H9 (cell line): Measurements from ENCODE around the gene THEMIS. TPM values are rescaled to one million over a fixed set of nuclear protein-coding genes. Genes with fewer than 3 reads are reported as not detected.

Source experiments
- DNase-seq: peaks from one replicate; pipeline ENCODE4 v3.0.0-alpha.2; 2017
- H2AFZ ChIP-seq: one replicate; pipeline ENCODE4 v1.6.1; 2013; ENCODE audit warnings: mild to moderate bottlenecking, low read length, control low read depth, moderate library complexity
- H2AK5ac ChIP-seq: 2 replicates; pipeline ENCODE4 v1.6.1; 2013; ENCODE audit warnings: low read length, control low read depth, mixed read lengths; ENCODE audit not compliant: insufficient read length
- H2BK120ac ChIP-seq: one replicate; pipeline ENCODE4 v1.6.1; 2013; ENCODE audit warnings: low read depth, mild to moderate bottlenecking, low read length, control low read depth, inconsistent platforms; ENCODE audit not compliant: poor library complexity, severe bottlenecking
- H2BK12ac ChIP-seq: 2 replicates; pipeline ENCODE4 v1.6.1; 2013; ENCODE audit warnings: low read length, control low read depth, mixed read lengths, low read depth; ENCODE audit not compliant: insufficient read length
- H2BK15ac ChIP-seq: 2 replicates; pipeline ENCODE4 v1.6.1; 2013; ENCODE audit warnings: low read depth, low read length, control low read depth
- H2BK20ac ChIP-seq: one replicate; pipeline ENCODE4 v1.6.1; 2013; ENCODE audit warnings: low read depth, mild to moderate bottlenecking, low read length, control low read depth, inconsistent platforms; ENCODE audit not compliant: poor library complexity, severe bottlenecking
- H2BK5ac ChIP-seq: 2 replicates; pipeline ENCODE4 v1.6.1; 2013; ENCODE audit warnings: low read length, control low read depth, mixed read lengths; ENCODE audit not compliant: insufficient read length
- H3K14ac ChIP-seq: 2 replicates; pipeline ENCODE4 v1.6.1; 2013; ENCODE audit warnings: low read length, control low read depth; ENCODE audit not compliant: insufficient read depth
- H3K18ac ChIP-seq: 2 replicates; pipeline ENCODE4 v1.6.1; 2013; ENCODE audit warnings: low read depth, mild to moderate bottlenecking, mixed read lengths, low read length, control low read depth; ENCODE audit not compliant: insufficient read length
- H3K23ac ChIP-seq: 2 replicates; pipeline ENCODE4 v1.6.1; 2013; ENCODE audit warnings: low read length, control low read depth, mixed read lengths, low read depth; ENCODE audit not compliant: insufficient read length
- H3K23me2 ChIP-seq: 2 replicates; pipeline ENCODE4 v1.6.1; 2013; ENCODE audit warnings: low read depth, mild to moderate bottlenecking, mixed read lengths, low read length, control low read depth; ENCODE audit not compliant: insufficient read length, poor library complexity, severe bottlenecking
- H3K27ac ChIP-seq: 2 replicates; pipeline ENCODE4 v1.5.1; 2013; ENCODE audit warnings: low read length, control low read depth, mixed read lengths, low read depth; ENCODE audit not compliant: insufficient read length
- H3K27me3 ChIP-seq: 2 replicates; pipeline ENCODE4 v1.6.1; 2013; ENCODE audit warnings: low read length, control low read depth, inconsistent platforms; ENCODE audit not compliant: insufficient read depth
- H3K4ac ChIP-seq: 2 replicates; pipeline ENCODE4 v1.6.1; 2013; ENCODE audit warnings: low read depth, mild to moderate bottlenecking, control low read depth, inconsistent platforms, low read length, moderate library complexity
- H3K4me1 ChIP-seq: 2 replicates; pipeline ENCODE4 v1.6.1; 2013; ENCODE audit warnings: low read length, control low read depth, inconsistent platforms; ENCODE audit not compliant: insufficient read depth
- H3K4me2 ChIP-seq: 2 replicates; pipeline ENCODE4 v1.6.1; 2013; ENCODE audit warnings: low read length, control low read depth, mixed read lengths; ENCODE audit not compliant: insufficient read length, insufficient read depth
- H3K56ac ChIP-seq: 2 replicates; pipeline ENCODE4 v1.6.1; 2013; ENCODE audit warnings: low read depth, mild to moderate bottlenecking, mixed read lengths, low read length, control low read depth; ENCODE audit not compliant: insufficient read length
- H3K79me1 ChIP-seq: 2 replicates; pipeline ENCODE4 v1.6.1; 2013; ENCODE audit warnings: low read depth, mild to moderate bottlenecking, moderate library complexity, low read length, control low read depth, inconsistent platforms; ENCODE audit not compliant: insufficient read depth, poor library complexity, severe bottlenecking
- H3K79me2 ChIP-seq: 2 replicates; pipeline ENCODE4 v1.6.1; 2013; ENCODE audit warnings: low read length, control low read depth, inconsistent platforms; ENCODE audit not compliant: insufficient read depth
- H3K9ac ChIP-seq: 2 replicates; pipeline ENCODE4 v1.6.1; 2013; ENCODE audit warnings: low read length, control low read depth, mixed read lengths; ENCODE audit not compliant: insufficient read length; ENCODE audit errors: extremely low read depth
- H3K9me3 ChIP-seq: one replicate; pipeline ENCODE4 v1.6.1; 2013; ENCODE audit warnings: low read depth, low read length, inconsistent platforms; ENCODE audit not compliant: control insufficient read depth
- H3T11ph ChIP-seq: one replicate; pipeline ENCODE4 v1.6.1; 2013; ENCODE audit warnings: mild to moderate bottlenecking, low read length, control low read depth, inconsistent platforms
- H4K20me1 ChIP-seq: one replicate; pipeline ENCODE4 v1.6.1; 2013; ENCODE audit not compliant: control insufficient read depth, insufficient read length, insufficient read depth
- H4K5ac ChIP-seq: 2 replicates; pipeline ENCODE4 v1.6.1; 2013; ENCODE audit warnings: low read depth, mild to moderate bottlenecking, mixed read lengths, low read length, control low read depth; ENCODE audit not compliant: insufficient read length
- H4K8ac ChIP-seq: replicated peaks from 2 replicates; pipeline ENCODE4 v1.6.1; 2013; ENCODE audit warnings: low read length, control low read depth, mixed read lengths, low read depth; ENCODE audit not compliant: insufficient read length
- H4K91ac ChIP-seq: 2 replicates; pipeline ENCODE4 v1.6.1; 2013; ENCODE audit warnings: low read depth, mild to moderate bottlenecking, moderate library complexity, mixed read lengths, low read length, control low read depth; ENCODE audit not compliant: insufficient read length
- H3K27ac Mint-ChIP-seq, 3 experiments: 2 replicates in 2 of 3; 3 replicates in 1 of 3; pipeline ENCODE4 v1.8.0; 2020 to 2021; ENCODE audit warnings: mixed read lengths in 3 of 3, mild to moderate bottlenecking in 1 of 3, moderate library complexity in 1 of 3
- H3K27me3 Mint-ChIP-seq: 2 replicates; pipeline ENCODE4 v1.8.0; 2021; ENCODE audit warnings: low read depth, mild to moderate bottlenecking, moderate library complexity, mixed read lengths
- H3K36me3 Mint-ChIP-seq, 3 experiments: 2 replicates in 2 of 3; 3 replicates in 1 of 3; pipeline ENCODE4 v1.8.0; 2020 to 2021; ENCODE audit warnings: low read depth in 3 of 3, mixed read lengths in 3 of 3; ENCODE audit not compliant: insufficient read depth in 1 of 3
- H3K4me1 Mint-ChIP-seq, 2 experiments: 2 replicates each; pipeline ENCODE4 v1.8.0; 2020; ENCODE audit warnings: mixed read lengths in 2 of 2
- H3K4me3 Mint-ChIP-seq, 2 experiments: 2 replicates in 1 of 2; 3 replicates in 1 of 2; pipeline ENCODE4 v1.8.0; 2020 to 2021; ENCODE audit warnings: mild to moderate bottlenecking in 2 of 2, mixed read lengths in 2 of 2, moderate library complexity in 1 of 2
- H3K9me3 Mint-ChIP-seq, 2 experiments: 2 replicates in 1 of 2; 3 replicates in 1 of 2; pipeline ENCODE4 v1.8.0; 2020; ENCODE audit warnings: mild to moderate bottlenecking in 2 of 2, mixed read lengths in 2 of 2, moderate library complexity in 1 of 2
- WGBS: extraction: QIAGEN DNeasy Blood & Tissue Kit; methylation state at CpG from one replicate; pipeline ENCODE4 v1.1.7; 2013; ENCODE audit warnings: missing lambda C conversion rate, low lambda C conversion rate, mixed read lengths; ENCODE audit not compliant: insufficient read length; ENCODE audit errors: extremely low coverage; 5-methylcytosine and 5-hydroxymethylcytosine counted together
- total RNA-seq: library from RNA; stranded (reverse); gene quantifications from 2 replicates; pipeline ENCODE4 v1.2.1, GENCODE V29; 2021
- TF ChIP-seq, protein P1 (sequence below): fragments of 200-600 bp; sonication (generic); conservative IDR thresholded peaks from 3 replicates; pipeline ENCODE4 v1.8.0; 2021; ENCODE audit warnings: antibody characterized with exemption, mild to moderate bottlenecking

THEMIS gene
- total RNA-seq, 1 experiment from 2014 or later: not detected

DNA sequence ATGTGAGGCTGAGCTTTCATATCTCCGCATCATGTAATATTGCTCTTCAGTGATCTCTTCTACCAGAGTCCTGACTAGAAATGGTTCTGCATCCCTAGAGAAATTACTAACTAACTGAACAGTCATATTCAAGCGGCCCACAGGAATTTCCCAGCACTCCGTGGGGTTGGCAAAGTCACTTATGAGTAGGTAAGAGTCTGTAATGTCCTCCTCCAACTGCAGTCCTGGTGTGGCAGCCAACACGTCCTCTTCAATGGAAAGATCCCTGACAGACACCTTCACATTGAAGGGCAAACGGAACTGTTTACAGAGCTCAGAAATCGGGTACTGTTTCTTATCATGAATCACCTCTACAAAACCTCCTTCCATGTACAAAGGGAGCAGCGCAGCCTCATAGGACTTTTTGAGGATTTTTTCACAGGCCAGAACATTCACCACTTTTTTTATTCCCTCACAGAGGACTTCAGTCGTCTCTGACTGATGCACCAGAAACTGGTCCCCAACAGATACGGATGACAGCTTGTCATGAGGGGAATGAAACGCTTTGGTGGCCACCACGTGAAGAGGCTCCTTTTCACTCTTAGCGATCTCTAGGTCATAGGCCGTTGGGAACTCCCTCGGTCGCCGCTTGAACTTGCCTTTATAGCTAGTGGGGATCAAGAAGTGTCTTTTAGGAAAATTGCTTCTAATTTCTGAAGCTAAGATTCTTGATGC is 87.7 kb downstream of the THEMIS start:
- no peak overlapping the region for H3K56ac ChIP-seq
- H3T11ph ChIP-seq: no peak overlapping the region
- no peak overlapping the region for H3K27ac ChIP-seq
- H3K4me2 ChIP-seq: no peak overlapping the region
- Mint-ChIP-seq H3K9me3 (no peaks in the 10 kb centered on the region), H3K27me3 (no peaks in the 10 kb centered on the region), H3K4me1 (peaks cover 20 to 24% of the 10 kb centered on the region in 2 experiments), H3K4me3 (no peak overlapping the region), H3K36me3 (no peaks in the 10 kb centered on the region), H3K27ac (no peak overlapping the region)
- no peak overlapping the region for H2BK20ac ChIP-seq
- H3K18ac ChIP-seq: no peak overlapping the region
- no peak overlapping the region for H2AFZ ChIP-seq
- no peak overlapping the region for H3K4ac ChIP-seq
- no peak overlapping the region for H2BK120ac ChIP-seq
- H3K9me3 ChIP-seq: no peaks in the 10 kb centered on the region
- H3K4me1 ChIP-seq: no peaks in the 10 kb centered on the region; the same call in 1 of the 2 replicates
- H4K5ac ChIP-seq: no peak overlapping the region
- H2BK15ac ChIP-seq: no peak overlapping the region
- H2AK5ac ChIP-seq: no peak overlapping the region
- H3K79me1 ChIP-seq: no peaks in the 10 kb centered on the region
- no peak overlapping the region for H2BK5ac ChIP-seq
- H3K9ac ChIP-seq: no peak overlapping the region
- no peaks in the 10 kb centered on the region for H3K23me2 ChIP-seq
- no peak overlapping the region for H3K14ac ChIP-seq
- no CpG with 5 or more reads among the region's 16 CpGs for WGBS
- H2BK12ac ChIP-seq: no peak overlapping the region
- no peak overlapping the region for H3K23ac ChIP-seq
- no peak overlapping the region for H4K91ac ChIP-seq
- no peaks in the 10 kb centered on the region for H3K27me3 ChIP-seq
- TF ChIP-seq, protein P1, sequence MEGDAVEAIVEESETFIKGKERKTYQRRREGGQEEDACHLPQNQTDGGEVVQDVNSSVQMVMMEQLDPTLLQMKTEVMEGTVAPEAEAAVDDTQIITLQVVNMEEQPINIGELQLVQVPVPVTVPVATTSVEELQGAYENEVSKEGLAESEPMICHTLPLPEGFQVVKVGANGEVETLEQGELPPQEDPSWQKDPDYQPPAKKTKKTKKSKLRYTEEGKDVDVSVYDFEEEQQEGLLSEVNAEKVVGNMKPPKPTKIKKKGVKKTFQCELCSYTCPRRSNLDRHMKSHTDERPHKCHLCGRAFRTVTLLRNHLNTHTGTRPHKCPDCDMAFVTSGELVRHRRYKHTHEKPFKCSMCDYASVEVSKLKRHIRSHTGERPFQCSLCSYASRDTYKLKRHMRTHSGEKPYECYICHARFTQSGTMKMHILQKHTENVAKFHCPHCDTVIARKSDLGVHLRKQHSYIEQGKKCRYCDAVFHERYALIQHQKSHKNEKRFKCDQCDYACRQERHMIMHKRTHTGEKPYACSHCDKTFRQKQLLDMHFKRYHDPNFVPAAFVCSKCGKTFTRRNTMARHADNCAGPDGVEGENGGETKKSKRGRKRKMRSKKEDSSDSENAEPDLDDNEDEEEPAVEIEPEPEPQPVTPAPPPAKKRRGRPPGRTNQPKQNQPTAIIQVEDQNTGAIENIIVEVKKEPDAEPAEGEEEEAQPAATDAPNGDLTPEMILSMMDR: no peak
- no peak for DNase-seq
- no peak overlapping the region for H4K8ac ChIP-seq
- no peaks in the 10 kb centered on the region for H3K79me2 ChIP-seq
- H4K20me1 ChIP-seq: no peaks in the 10 kb centered on the region
